KMS-11 (cell line): ENCODE measurements around the gene ITGAV.

Experiments
- H2AFZ ChIP-seq: fragments of 200-600 bp; sonication (generic); 2 replicates; pipeline ENCODE4 v1.6.1; 2016; ENCODE audit warnings: antibody characterized with exemption, mixed run types, low read depth
- H3K27ac ChIP-seq: fragments of 200-600 bp; sonication (generic); 2 replicates; pipeline ENCODE4 v1.6.1; 2016; ENCODE audit warnings: mild to moderate bottlenecking, mixed run types
- H3K27me3 ChIP-seq: fragments of 200-600 bp; sonication (generic); 2 replicates; pipeline ENCODE4 v1.6.1; 2017; ENCODE audit warnings: mild to moderate bottlenecking, low read depth, mixed run types, moderate library complexity; ENCODE audit not compliant: insufficient read depth
- H3K36me3 ChIP-seq: fragments of 200-600 bp; sonication (generic); 2 replicates; pipeline ENCODE4 v1.6.1; 2017; ENCODE audit warnings: mild to moderate bottlenecking, mixed run types; ENCODE audit not compliant: insufficient read depth
- H3K4me1 ChIP-seq: fragments of 200-600 bp; sonication (generic); 2 replicates; pipeline ENCODE4 v1.6.1; 2016; ENCODE audit warnings: mild to moderate bottlenecking, low read depth, mixed run types; ENCODE audit not compliant: poor library complexity, severe bottlenecking
- H3K4me2 ChIP-seq: fragments of 200-600 bp; sonication (generic); 2 replicates; pipeline ENCODE4 v1.7.0; 2016; ENCODE audit warnings: mild to moderate bottlenecking, mixed run types
- H3K4me3 ChIP-seq: fragments of 200-600 bp; sonication (generic); IDR thresholded peaks from 2 replicates; pipeline ENCODE4 v1.6.1; 2017; ENCODE audit warnings: low read depth, low read length, mixed read lengths; ENCODE audit not compliant: insufficient read depth
- H3K79me2 ChIP-seq: fragments of 200-600 bp; sonication (generic); 2 replicates; pipeline ENCODE4 v1.6.1; 2016; ENCODE audit warnings: low read depth, mixed run types; ENCODE audit not compliant: insufficient read depth
- H3K9ac ChIP-seq: fragments of 200-600 bp; sonication (generic); 2 replicates; pipeline ENCODE4 v1.6.1; 2016; ENCODE audit warnings: mild to moderate bottlenecking, mixed run types
- H4K20me1 ChIP-seq: fragments of 200-600 bp; sonication (generic); 2 replicates; pipeline ENCODE4 v1.6.1; 2016; ENCODE audit warnings: mild to moderate bottlenecking, mixed run types; ENCODE audit not compliant: insufficient read depth
- CTCF ChIP-seq: fragments of 200-600 bp; sonication (generic); conservative IDR thresholded peaks from 2 replicates; pipeline ENCODE4 v1.6.1; 2017; ENCODE audit warnings: low read depth, mild to moderate bottlenecking, antibody characterized with exemption, low read length, moderate library complexity, mixed read lengths

ITGAV gene

GRCh38 chr2:186714611-186715010, 124.8 kb downstream of the ITGAV start:
- no peaks in the 10 kb centered on the region for H3K79me2 ChIP-seq
- TF ChIP-seq CTCF = no peak
- no peak overlapping the region for H3K9ac ChIP-seq
- no peak overlapping the region for H3K4me3 ChIP-seq
- no peaks in the 10 kb centered on the region for H3K4me1 ChIP-seq
- no peaks in the 10 kb centered on the region for H3K36me3 ChIP-seq
- H3K27ac ChIP-seq = no peak overlapping the region
- H3K27me3 ChIP-seq = no peaks in the 10 kb centered on the region
- H3K4me2 ChIP-seq = no peak overlapping the region
- H4K20me1 ChIP-seq = no peaks in the 10 kb centered on the region
- H2AFZ ChIP-seq = no peak overlapping the region

- no peak overlapping the region for H3K4me2 ChIP-seq
- H3K4me1 ChIP-seq = no peaks in the 10 kb centered on the region
- H3K36me3 ChIP-seq = no peaks in the 10 kb centered on the region
- H3K4me3 ChIP-seq = no peak overlapping the region
- H3K9ac ChIP-seq = no peak overlapping the region
- H4K20me1 ChIP-seq = no peaks in the 10 kb centered on the region
- H3K79me2 ChIP-seq = no peaks in the 10 kb centered on the region
- no peak overlapping the region for H3K27ac ChIP-seq
- H2AFZ ChIP-seq = no peak overlapping the region
- no peak for TF ChIP-seq CTCF
- H3K27me3 ChIP-seq = no peaks in the 10 kb centered on the region
Observed at GRCh38 chr2:186716004-186716403, 126.1 kb downstream of the ITGAV start.

GRCh38 chr2:186716899-186717298, 127.0 kb downstream of the ITGAV start:
- Histone ChIP-seq H3K79me2 (no peaks in the 10 kb centered on the region), H4K20me1 (no peaks in the 10 kb centered on the region), H3K27ac (no peak overlapping the region), H3K4me2 (no peak overlapping the region), H3K27me3 (no peaks in the 10 kb centered on the region), H3K4me3 (no peak overlapping the region), H3K36me3 (no peaks in the 10 kb centered on the region), H2AFZ (no peak overlapping the region), H3K9ac (no peak overlapping the region), H3K4me1 (no peaks in the 10 kb centered on the region)
- no peak for TF ChIP-seq CTCF

GRCh38 chr2:186717320-186718007, 127.6 kb downstream of the ITGAV start:
- H3K4me2 ChIP-seq = no peak overlapping the region
- no peak overlapping the region for H3K27ac ChIP-seq
- H3K4me3 ChIP-seq = no peak overlapping the region
- H4K20me1 ChIP-seq = no peaks in the 10 kb centered on the region
- H3K4me1 ChIP-seq = no peaks in the 10 kb centered on the region
- H3K27me3 ChIP-seq = no peaks in the 10 kb centered on the region
- no peak overlapping the region for H3K9ac ChIP-seq
- no peaks in the 10 kb centered on the region for H3K36me3 ChIP-seq
- H3K79me2 ChIP-seq = no peaks in the 10 kb centered on the region
- no peak overlapping the region for H2AFZ ChIP-seq
- TF ChIP-seq CTCF = no peak
